Liver (tissue), 9 donors: ENCODE data around the gene ZFHX2. TPM values are rescaled to one million over a fixed set of nuclear protein-coding genes. Genes with fewer than 3 reads are reported as not detected.

Experiments used
- DNase-seq: peaks from one replicate; pipeline ENCODE4 v3.0.0-alpha.2; 2017; ENCODE audit warnings: low spot score
- H3K27ac ChIP-seq, 2 donors: one replicate each; pipeline ENCODE4 v1.7.0; 2013; ENCODE audit warnings: inconsistent platforms in 2 of 2, low read length in 2 of 2, control low read depth in 1 of 2, low read depth in 1 of 2, mild to moderate bottlenecking in 1 of 2
- H3K27me3 ChIP-seq, 4 donors: one replicate each; pipeline versions ENCODE4 v1.6.1 to v1.7.0; 2013; ENCODE audit warnings: low read length in 3 of 4, inconsistent platforms in 1 of 4, mild to moderate bottlenecking in 1 of 4, moderate library complexity in 1 of 4; ENCODE audit not compliant: control insufficient read depth in 4 of 4, insufficient read depth in 4 of 4
- H3K36me3 ChIP-seq, 4 donors: one replicate each; pipeline versions ENCODE4 v1.6.1 to v1.7.0; 2013; ENCODE audit warnings: low read length in 3 of 4, mild to moderate bottlenecking in 3 of 4, low read depth in 1 of 4, moderate library complexity in 1 of 4; ENCODE audit not compliant: control insufficient read depth in 4 of 4, insufficient read depth in 3 of 4
- H3K4me1 ChIP-seq, 4 donors: one replicate each; pipeline versions ENCODE4 v1.6.1 to v1.7.0; 2013; ENCODE audit warnings: low read length in 3 of 4, mild to moderate bottlenecking in 3 of 4, moderate library complexity in 1 of 4; ENCODE audit not compliant: control insufficient read depth in 4 of 4, insufficient read depth in 4 of 4
- H3K4me3 ChIP-seq, 3 donors: one replicate each; pipeline versions ENCODE4 v1.6.1 to v1.7.0; 2013; ENCODE audit warnings: low read length in 3 of 3, control low read depth in 1 of 3, low read depth in 1 of 3, mild to moderate bottlenecking in 1 of 3
- H3K9ac ChIP-seq, 2 donors: one replicate each; pipeline ENCODE4 v1.7.0; 2013; ENCODE audit warnings: low read length in 2 of 2, mild to moderate bottlenecking in 2 of 2, moderate library complexity in 2 of 2, control low read depth in 1 of 2, low read depth in 1 of 2
- H3K9me3 ChIP-seq, 4 donors: one replicate each; pipeline versions ENCODE4 v1.6.1 to v1.7.0; 2013; ENCODE audit warnings: low read length in 3 of 4; ENCODE audit not compliant: control insufficient read depth in 4 of 4
- EGR1 ChIP-seq, 2 donors: IDR thresholded peaks; 2 replicates each; pipeline ENCODE4 v1.6.1; 2016 to 2018; ENCODE audit warnings: antibody characterized with exemption in 2 of 2, low read depth in 2 of 2
- FOXA1 ChIP-seq: IDR thresholded peaks from 2 replicates; pipeline ENCODE4 v1.6.1; 2016; ENCODE audit warnings: antibody characterized with exemption
- FOXA2 ChIP-seq: IDR thresholded peaks from 2 replicates; pipeline ENCODE4 v1.6.1; 2016; ENCODE audit warnings: antibody characterized with exemption
- GABPA ChIP-seq, 2 donors: IDR thresholded peaks in 1 of 2; conservative IDR thresholded peaks in 1 of 2; 2 replicates each; pipeline ENCODE4 v1.6.1; 2016; ENCODE audit warnings: antibody characterized with exemption in 2 of 2, mild to moderate bottlenecking in 1 of 2, moderate library complexity in 1 of 2
- HNF4A ChIP-seq, 2 donors: conservative IDR thresholded peaks; 2 replicates each; pipeline ENCODE4 v1.6.1; 2016; ENCODE audit warnings: antibody characterized with exemption in 2 of 2, mild to moderate bottlenecking in 2 of 2
- HNF4G ChIP-seq: IDR thresholded peaks from 2 replicates; pipeline ENCODE4 v1.6.1; 2016; ENCODE audit warnings: antibody characterized with exemption
- JUND ChIP-seq, 2 donors: IDR thresholded peaks; 2 replicates each; pipeline ENCODE4 v1.6.1; 2016; ENCODE audit warnings: antibody characterized with exemption in 2 of 2
- RAD21 ChIP-seq, 2 donors: IDR thresholded peaks; 2 replicates each; pipeline ENCODE4 v1.6.1; 2016; ENCODE audit warnings: antibody characterized with exemption in 2 of 2, mild to moderate bottlenecking in 2 of 2
- RXRA ChIP-seq, 2 donors: IDR thresholded peaks; 2 replicates each; pipeline ENCODE4 v1.6.1; 2017 to 2018; ENCODE audit warnings: antibody characterized with exemption in 2 of 2, mild to moderate bottlenecking in 1 of 2
- SP1 ChIP-seq: IDR thresholded peaks from 2 replicates; pipeline ENCODE4 v1.6.1; 2018; ENCODE audit warnings: antibody characterized with exemption, mild to moderate bottlenecking
- YY1 ChIP-seq: IDR thresholded peaks from 2 replicates; pipeline ENCODE4 v1.6.1; 2016; ENCODE audit warnings: antibody characterized with exemption, mild to moderate bottlenecking
- ZBTB33 ChIP-seq: IDR thresholded peaks from 2 replicates; pipeline ENCODE4 v1.6.1; 2016; ENCODE audit warnings: antibody characterized with exemption
- WGBS: extraction: QIAGEN DNeasy Blood & Tissue Kit; methylation state at CpG from one replicate; pipeline ENCODE4 v1.1.7; 2013; 5-methylcytosine and 5-hydroxymethylcytosine counted together
- polyA plus RNA-seq, 2 donors: library from polyadenylated mRNA; stranded (reverse) in 1 of 2; unstranded in 1 of 2; fragments of 200-250 nt in 1 of 2; fragments of >200 nt in 1 of 2; fragmentation: Nextera tagmentation in 1 of 2; extraction: Ambion mirVana in 1 of 2; gene quantifications; one replicate each; pipeline versions ENCODE4 v1.2.1 to v1.2.3, GENCODE V29; 2013 to 2015
- total RNA-seq, 2 donors: library from RNA; depleted of rRNA; stranded (reverse); fragments of >200 nt; gene quantifications; one replicate each; pipeline ENCODE4 v1.2.3, GENCODE V29; 2014
- TF ChIP-seq, protein P1 (sequence below): IDR thresholded peaks from 2 replicates; pipeline ENCODE4 v1.6.1; 2016; ENCODE audit warnings: antibody characterized with exemption, mild to moderate bottlenecking
- TF ChIP-seq, protein P2 (sequence below): fragments of 150-350 bp; IDR thresholded peaks from 2 replicates; pipeline ENCODE4 v1.5.1; 2017; ENCODE audit warnings: improper control_type of control experiment, low read depth, low read length; ENCODE audit not compliant: missing input control
- TF ChIP-seq, protein P3 (sequence below): IDR thresholded peaks from 2 replicates; pipeline ENCODE4 v1.6.1; 2016; ENCODE audit warnings: antibody characterized with exemption
- donor health status: healthy.
- donor health status: healthy.
- donor health status: healthy.
- donor health status: healthy.
- donor health status: healthy.

Gene ZFHX2
- total and polyA plus RNA-seq, 4 donors = 0.06 to 0.14 (median 0.10) TPM

- Histone ChIP-seq H3K27ac (no peak overlapping the region), H3K36me3 (peaks cover 4 to 19% (median 8%) of the 10 kb centered on the region in 4 donors), H3K4me1 (peaks cover 0 to 30% (median 19%) of the 10 kb centered on the region in 4 donors), H3K9ac (no peak overlapping the region), H3K27me3 (no peaks in the 10 kb centered on the region), H3K9me3 (no peaks in the 10 kb centered on the region), H3K4me3 (no peak overlapping the region)
- WGBS = 93% methylated on average over 2 of the region's 2 CpGs
- peak; percentile 57 for DNase-seq
- TF ChIP-seq RXRA (IDR thresholded peaks at IDR 0.05) = no peak
- peak; percentile 71 to 85 for TF ChIP-seq RAD21 (IDR thresholded peaks at IDR 0.05)
- no peak for TF ChIP-seq EGR1 (IDR thresholded peaks at IDR 0.05; ENCODE audit: low read depth in 2 of 2)
- TF ChIP-seq, protein P1, sequence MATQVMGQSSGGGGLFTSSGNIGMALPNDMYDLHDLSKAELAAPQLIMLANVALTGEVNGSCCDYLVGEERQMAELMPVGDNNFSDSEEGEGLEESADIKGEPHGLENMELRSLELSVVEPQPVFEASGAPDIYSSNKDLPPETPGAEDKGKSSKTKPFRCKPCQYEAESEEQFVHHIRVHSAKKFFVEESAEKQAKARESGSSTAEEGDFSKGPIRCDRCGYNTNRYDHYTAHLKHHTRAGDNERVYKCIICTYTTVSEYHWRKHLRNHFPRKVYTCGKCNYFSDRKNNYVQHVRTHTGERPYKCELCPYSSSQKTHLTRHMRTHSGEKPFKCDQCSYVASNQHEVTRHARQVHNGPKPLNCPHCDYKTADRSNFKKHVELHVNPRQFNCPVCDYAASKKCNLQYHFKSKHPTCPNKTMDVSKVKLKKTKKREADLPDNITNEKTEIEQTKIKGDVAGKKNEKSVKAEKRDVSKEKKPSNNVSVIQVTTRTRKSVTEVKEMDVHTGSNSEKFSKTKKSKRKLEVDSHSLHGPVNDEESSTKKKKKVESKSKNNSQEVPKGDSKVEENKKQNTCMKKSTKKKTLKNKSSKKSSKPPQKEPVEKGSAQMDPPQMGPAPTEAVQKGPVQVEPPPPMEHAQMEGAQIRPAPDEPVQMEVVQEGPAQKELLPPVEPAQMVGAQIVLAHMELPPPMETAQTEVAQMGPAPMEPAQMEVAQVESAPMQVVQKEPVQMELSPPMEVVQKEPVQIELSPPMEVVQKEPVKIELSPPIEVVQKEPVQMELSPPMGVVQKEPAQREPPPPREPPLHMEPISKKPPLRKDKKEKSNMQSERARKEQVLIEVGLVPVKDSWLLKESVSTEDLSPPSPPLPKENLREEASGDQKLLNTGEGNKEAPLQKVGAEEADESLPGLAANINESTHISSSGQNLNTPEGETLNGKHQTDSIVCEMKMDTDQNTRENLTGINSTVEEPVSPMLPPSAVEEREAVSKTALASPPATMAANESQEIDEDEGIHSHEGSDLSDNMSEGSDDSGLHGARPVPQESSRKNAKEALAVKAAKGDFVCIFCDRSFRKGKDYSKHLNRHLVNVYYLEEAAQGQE = no peak
- no peak for TF ChIP-seq JUND (IDR thresholded peaks at IDR 0.05)
- TF ChIP-seq, protein P2, sequence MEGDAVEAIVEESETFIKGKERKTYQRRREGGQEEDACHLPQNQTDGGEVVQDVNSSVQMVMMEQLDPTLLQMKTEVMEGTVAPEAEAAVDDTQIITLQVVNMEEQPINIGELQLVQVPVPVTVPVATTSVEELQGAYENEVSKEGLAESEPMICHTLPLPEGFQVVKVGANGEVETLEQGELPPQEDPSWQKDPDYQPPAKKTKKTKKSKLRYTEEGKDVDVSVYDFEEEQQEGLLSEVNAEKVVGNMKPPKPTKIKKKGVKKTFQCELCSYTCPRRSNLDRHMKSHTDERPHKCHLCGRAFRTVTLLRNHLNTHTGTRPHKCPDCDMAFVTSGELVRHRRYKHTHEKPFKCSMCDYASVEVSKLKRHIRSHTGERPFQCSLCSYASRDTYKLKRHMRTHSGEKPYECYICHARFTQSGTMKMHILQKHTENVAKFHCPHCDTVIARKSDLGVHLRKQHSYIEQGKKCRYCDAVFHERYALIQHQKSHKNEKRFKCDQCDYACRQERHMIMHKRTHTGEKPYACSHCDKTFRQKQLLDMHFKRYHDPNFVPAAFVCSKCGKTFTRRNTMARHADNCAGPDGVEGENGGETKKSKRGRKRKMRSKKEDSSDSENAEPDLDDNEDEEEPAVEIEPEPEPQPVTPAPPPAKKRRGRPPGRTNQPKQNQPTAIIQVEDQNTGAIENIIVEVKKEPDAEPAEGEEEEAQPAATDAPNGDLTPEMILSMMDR = peak; percentile 90
- TF ChIP-seq HNF4G = no peak
- no peak for TF ChIP-seq FOXA2
These were observed 11.4 kb upstream of the ZFHX2 start for GRCh38 chr14:23562822-23563472.

DNA sequence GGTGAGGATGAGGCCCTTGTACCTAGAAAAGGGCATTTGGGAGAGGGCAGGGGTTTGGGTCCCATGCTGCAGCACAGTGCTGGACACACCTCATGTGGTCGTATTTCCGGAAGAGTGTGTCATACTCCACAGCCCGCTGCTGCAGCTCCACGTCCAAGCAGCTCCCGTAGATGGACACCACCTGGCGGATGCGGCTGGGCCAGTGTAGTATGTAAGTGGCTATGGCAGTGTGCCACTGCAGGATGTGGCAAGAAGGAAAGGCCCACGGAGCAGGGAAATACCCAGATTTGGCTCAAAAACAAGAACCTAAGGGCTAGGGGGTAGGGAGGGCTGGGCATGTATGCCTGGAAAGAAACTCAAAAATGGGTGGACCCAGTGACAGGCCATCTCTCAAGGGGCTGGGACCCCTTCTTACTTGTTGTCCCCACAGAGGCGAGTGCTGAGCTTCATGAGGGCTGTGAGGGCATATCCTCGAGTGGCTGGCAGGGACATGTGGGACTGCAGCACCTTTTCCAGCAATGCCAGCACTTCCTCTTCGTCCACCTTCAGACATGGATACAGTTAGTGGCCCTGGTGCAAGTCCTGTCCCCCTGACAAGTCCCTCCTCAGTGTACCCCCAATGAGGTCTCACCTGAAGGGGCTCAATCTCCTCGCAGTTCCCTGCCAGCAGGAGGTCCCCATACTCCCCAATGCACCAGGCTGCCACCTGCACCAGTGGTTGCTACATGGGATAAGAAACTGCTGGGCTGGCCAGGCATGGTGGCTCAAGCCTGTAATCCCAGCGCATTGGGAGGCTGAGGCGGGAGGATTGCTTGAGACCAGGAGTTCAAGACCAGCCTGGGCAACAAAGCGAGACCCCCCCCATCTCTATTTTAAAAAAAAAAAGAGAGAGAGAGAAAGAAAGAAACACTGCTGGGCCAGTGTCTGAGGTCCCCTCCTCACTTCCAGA is 10.6 kb upstream of the ZFHX2 start:
- Histone ChIP-seq H3K36me3 (peaks cover 4 to 19% (median 8%) of the 10 kb centered on the region in 4 donors), H3K9ac (no peak overlapping the region), H3K27me3 (no peaks in the 10 kb centered on the region), H3K9me3 (no peaks in the 10 kb centered on the region), H3K4me3 (no peak overlapping the region), H3K4me1 (peaks cover 0 to 23% (median 19%) of the 10 kb centered on the region in 4 donors), H3K27ac (no peak overlapping the region)
- WGBS = 85% methylated on average over 15 of the region's 15 CpGs
- DNase-seq = no peak
- no peak for TF ChIP-seq SP1
- no peak for TF ChIP-seq ZBTB33
- TF ChIP-seq JUND (IDR thresholded peaks at IDR 0.05) = no peak
- no peak for TF ChIP-seq YY1
- TF ChIP-seq, protein P1 = no peak
- TF ChIP-seq HNF4G = no peak
- TF ChIP-seq, protein P2 = no peak
- TF ChIP-seq GABPA (IDR thresholded peaks at IDR 0.05 in 1 of 2, conservative IDR thresholded peaks at IDR 0.05 in 1 of 2) = no peak
- TF ChIP-seq, protein P3, sequence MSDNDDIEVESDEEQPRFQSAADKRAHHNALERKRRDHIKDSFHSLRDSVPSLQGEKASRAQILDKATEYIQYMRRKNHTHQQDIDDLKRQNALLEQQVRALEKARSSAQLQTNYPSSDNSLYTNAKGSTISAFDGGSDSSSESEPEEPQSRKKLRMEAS = no peak
- no peak for TF ChIP-seq EGR1 (IDR thresholded peaks at IDR 0.05; ENCODE audit: low read depth in 2 of 2)
- TF ChIP-seq HNF4A (conservative IDR thresholded peaks at IDR 0.05) = no peak
- TF ChIP-seq FOXA1 = no peak
